Neuronal stem cell (in vitro differentiated cells): Measurements from ENCODE around the gene SAPCD2.

Experiments used
- DNase-seq: peaks from one replicate; pipeline ENCODE4 v3.0.0-alpha.2; 2013; ENCODE audit warnings: low spot score
- H2AFZ ChIP-seq: one replicate; pipeline ENCODE4 v1.6.1; 2013; ENCODE audit warnings: mild to moderate bottlenecking, low read length, inconsistent platforms
- H2AK5ac ChIP-seq: 2 replicates; pipeline ENCODE4 v1.6.1; 2013; ENCODE audit warnings: low read depth, mild to moderate bottlenecking, inconsistent platforms, low read length, moderate library complexity, mixed read lengths
- H2BK120ac ChIP-seq: 2 replicates; pipeline ENCODE4 v1.6.1; 2013; ENCODE audit warnings: low read depth, mild to moderate bottlenecking, inconsistent platforms, low read length, moderate library complexity, mixed read lengths
- H2BK12ac ChIP-seq: one replicate; pipeline ENCODE4 v1.6.1; 2013; ENCODE audit warnings: low read length, inconsistent platforms
- H2BK15ac ChIP-seq: 2 replicates; pipeline ENCODE4 v1.6.1; 2013; ENCODE audit warnings: mild to moderate bottlenecking, low read length, inconsistent platforms, mixed read lengths
- H2BK5ac ChIP-seq: one replicate; pipeline ENCODE4 v1.6.1; 2013; ENCODE audit warnings: inconsistent platforms, mild to moderate bottlenecking, low read length, moderate library complexity
- H3K14ac ChIP-seq: one replicate; pipeline ENCODE4 v1.6.1; 2013; ENCODE audit warnings: low read length, inconsistent platforms
- H3K18ac ChIP-seq: 2 replicates; pipeline ENCODE4 v1.6.1; 2013; ENCODE audit warnings: low read length, inconsistent platforms
- H3K23ac ChIP-seq: 2 replicates; pipeline ENCODE4 v1.6.1; 2013; ENCODE audit warnings: low read depth, mild to moderate bottlenecking, mixed read lengths, low read length, inconsistent platforms; ENCODE audit not compliant: poor library complexity
- H3K27ac ChIP-seq: replicated peaks from 3 replicates; pipeline ENCODE4 v1.5.1; 2013; ENCODE audit warnings: low read length, inconsistent platforms
- H3K27me3 ChIP-seq, 3 experiments: 2 replicates each; pipeline ENCODE4 v1.6.1; 2013; ENCODE audit warnings: low read length in 3 of 3, mild to moderate bottlenecking in 2 of 3, inconsistent platforms in 1 of 3, low read depth in 1 of 3, mixed read lengths in 1 of 3, moderate library complexity in 1 of 3; ENCODE audit not compliant: control insufficient read depth in 3 of 3, insufficient read depth in 3 of 3
- H3K36me3 ChIP-seq, 2 donors: replicated peaks in 1 of 2; 2 replicates each; pipeline ENCODE4 v1.6.1; 2013; ENCODE audit warnings: low read length in 2 of 2; ENCODE audit not compliant: control insufficient read depth in 2 of 2, insufficient read depth in 2 of 2
- H3K4ac ChIP-seq: 2 replicates; pipeline ENCODE4 v1.6.1; 2013; ENCODE audit warnings: inconsistent platforms, mild to moderate bottlenecking, low read length, moderate library complexity
- H3K4me1 ChIP-seq, 2 donors: 1 replicate in 1 of 2; 2 replicates in 1 of 2; pipeline ENCODE4 v1.6.1; 2013; ENCODE audit warnings: low read length in 2 of 2, low read depth in 1 of 2; ENCODE audit not compliant: control insufficient read depth in 2 of 2, insufficient read depth in 1 of 2
- H3K4me2 ChIP-seq: one replicate; pipeline ENCODE4 v1.6.1; 2013; ENCODE audit warnings: mild to moderate bottlenecking, low read length, inconsistent platforms; ENCODE audit not compliant: insufficient read depth, poor library complexity, severe bottlenecking
- H3K4me3 ChIP-seq, 2 donors: 2 replicates each; pipeline ENCODE4 v1.5.1; 2013; ENCODE audit warnings: low read length in 2 of 2, mild to moderate bottlenecking in 2 of 2, inconsistent platforms in 1 of 2, moderate library complexity in 1 of 2
- H3K79me1 ChIP-seq: one replicate; pipeline ENCODE4 v1.6.1; 2013; ENCODE audit warnings: low read depth, mild to moderate bottlenecking, inconsistent platforms, low read length, moderate library complexity
- H3K9ac ChIP-seq: one replicate; pipeline ENCODE4 v1.6.1; 2013; ENCODE audit warnings: mild to moderate bottlenecking, low read depth, low read length, inconsistent platforms; ENCODE audit not compliant: poor library complexity
- H3K9me3 ChIP-seq, 2 donors: replicated peaks in 1 of 2; 2 replicates each; pipeline versions ENCODE3 to v1.6.1; 2013; ENCODE audit warnings: low read length in 2 of 2, mild to moderate bottlenecking in 2 of 2, inconsistent platforms in 1 of 2, low read depth in 1 of 2, mixed read lengths in 1 of 2, moderate library complexity in 1 of 2; ENCODE audit not compliant: control insufficient read depth in 2 of 2, insufficient read depth in 1 of 2
- H4K8ac ChIP-seq: one replicate; pipeline ENCODE4 v1.6.1; 2013; ENCODE audit warnings: low read depth, mild to moderate bottlenecking, inconsistent platforms, low read length, moderate library complexity
- H4K91ac ChIP-seq: one replicate; pipeline ENCODE4 v1.6.1; 2013; ENCODE audit warnings: low read length, low read depth, mild to moderate bottlenecking, inconsistent platforms; ENCODE audit not compliant: poor library complexity
- WGBS, 2 donors: extraction: QIAGEN DNeasy Blood & Tissue Kit; methylation state at CpG; one replicate each; pipeline ENCODE4 v1.1.7; 2013; ENCODE audit warnings: missing lambda C conversion rate in 2 of 2, mixed read lengths in 1 of 2; ENCODE audit not compliant: insufficient read length in 2 of 2, insufficient replicate concordance in 1 of 2; ENCODE audit errors: extremely low coverage in 2 of 2; 5-methylcytosine and 5-hydroxymethylcytosine counted together

SAPCD2 gene

DNA sequence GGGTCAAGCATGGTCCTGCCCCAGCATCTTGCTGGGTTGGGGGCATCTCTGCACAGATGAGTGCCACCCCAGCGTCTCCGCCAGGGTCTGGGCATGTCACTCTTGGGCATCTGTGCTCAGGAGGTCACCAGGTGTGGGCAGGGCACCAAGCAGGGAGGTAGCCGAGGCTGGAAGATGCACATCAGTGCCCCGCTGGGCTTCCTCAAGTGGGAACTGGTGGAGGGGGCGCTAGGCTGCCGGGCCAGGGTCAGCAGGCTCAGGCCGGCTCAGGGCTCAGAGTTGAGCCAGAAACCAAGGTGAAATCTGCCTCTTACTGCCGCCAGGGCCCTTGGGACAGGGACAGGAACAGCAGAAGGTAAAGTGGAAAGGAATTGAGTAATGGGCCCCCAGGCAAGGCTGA is 34.4 kb downstream of the SAPCD2 start:
- Histone ChIP-seq H4K91ac (no peak overlapping the region), H3K9ac (no peak overlapping the region), H3K36me3 (peaks cover 3 to 23% of the 10 kb centered on the region in 2 donors), H3K27ac (no peak overlapping the region), H3K23ac (no peak overlapping the region), H3K9me3 (no peaks in the 10 kb centered on the region), H2BK120ac (no peak overlapping the region), H3K18ac (peak overlapping the region; percentile 50), H2AK5ac (peak overlapping the region; percentile 99), H2BK5ac (peak overlapping the region; percentile 35), H2BK12ac (peak overlapping the region; percentile 1), H3K79me1 (peaks cover 4% of the 10 kb centered on the region), H4K8ac (no peak overlapping the region), H2AFZ (no peak overlapping the region), H3K4me1 (peaks cover 3 to 13% of the 10 kb centered on the region in 2 donors), H3K4me2 (no peak overlapping the region), H3K14ac (no peak overlapping the region), H2BK15ac (no peak overlapping the region), H3K4me3 (no peak overlapping the region), H3K27me3 (no peaks in the 10 kb centered on the region), H3K4ac (peak overlapping the region; percentile 10)
- DNase-seq = no peak
- WGBS, 2 donors = no CpG with 5 or more reads among the region's 8 CpGs

DNA sequence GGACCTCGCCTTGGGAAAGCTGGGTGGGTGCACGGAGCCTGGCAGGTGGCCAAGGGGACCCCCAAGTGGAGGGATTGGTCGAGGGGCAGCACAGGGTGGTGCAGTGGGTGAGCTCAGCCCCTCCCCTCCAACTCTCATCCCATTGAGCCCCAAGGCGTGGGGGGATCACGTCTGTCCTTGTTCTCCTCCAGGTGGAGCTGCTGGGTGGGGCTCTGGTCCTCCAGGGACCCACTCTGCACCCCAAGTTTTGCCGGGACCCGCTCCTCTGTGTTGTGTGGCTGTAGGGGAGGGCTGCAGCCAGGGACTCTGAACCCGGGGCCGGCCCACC is 34.9 kb downstream of the SAPCD2 start:
- peak overlapping the region; percentile 35 for H2BK5ac ChIP-seq
- H3K18ac ChIP-seq = peak overlapping the region; percentile 50
- H4K8ac ChIP-seq = no peak overlapping the region
- no CpG with 5 or more reads among the region's 9 CpGs for WGBS, 2 donors
- H4K91ac ChIP-seq = no peak overlapping the region
- no peak overlapping the region for H3K4me3 ChIP-seq
- H3K4me2 ChIP-seq = no peak overlapping the region
- H3K23ac ChIP-seq = peak overlapping the region; percentile 52
- peaks cover 3 to 9% of the 10 kb centered on the region in 2 donors for H3K4me1 ChIP-seq
- H3K79me1 ChIP-seq = peaks cover 3% of the 10 kb centered on the region
- peak overlapping the region; percentile 6 for H3K4ac ChIP-seq
- no peak overlapping the region for H2BK15ac ChIP-seq
- no peak overlapping the region for H3K14ac ChIP-seq
- H2BK12ac ChIP-seq = peak overlapping the region; percentile 30
- no peak overlapping the region for H3K9ac ChIP-seq
- H3K36me3 ChIP-seq = peaks cover 3 to 23% of the 10 kb centered on the region in 2 donors
- no peak for DNase-seq
- H2AK5ac ChIP-seq = peak overlapping the region; percentile 99
- no peak overlapping the region for H2BK120ac ChIP-seq
- no peak overlapping the region for H2AFZ ChIP-seq
- no peak overlapping the region for H3K27ac ChIP-seq
- no peaks in the 10 kb centered on the region for H3K9me3 ChIP-seq
- no peaks in the 10 kb centered on the region for H3K27me3 ChIP-seq

DNA sequence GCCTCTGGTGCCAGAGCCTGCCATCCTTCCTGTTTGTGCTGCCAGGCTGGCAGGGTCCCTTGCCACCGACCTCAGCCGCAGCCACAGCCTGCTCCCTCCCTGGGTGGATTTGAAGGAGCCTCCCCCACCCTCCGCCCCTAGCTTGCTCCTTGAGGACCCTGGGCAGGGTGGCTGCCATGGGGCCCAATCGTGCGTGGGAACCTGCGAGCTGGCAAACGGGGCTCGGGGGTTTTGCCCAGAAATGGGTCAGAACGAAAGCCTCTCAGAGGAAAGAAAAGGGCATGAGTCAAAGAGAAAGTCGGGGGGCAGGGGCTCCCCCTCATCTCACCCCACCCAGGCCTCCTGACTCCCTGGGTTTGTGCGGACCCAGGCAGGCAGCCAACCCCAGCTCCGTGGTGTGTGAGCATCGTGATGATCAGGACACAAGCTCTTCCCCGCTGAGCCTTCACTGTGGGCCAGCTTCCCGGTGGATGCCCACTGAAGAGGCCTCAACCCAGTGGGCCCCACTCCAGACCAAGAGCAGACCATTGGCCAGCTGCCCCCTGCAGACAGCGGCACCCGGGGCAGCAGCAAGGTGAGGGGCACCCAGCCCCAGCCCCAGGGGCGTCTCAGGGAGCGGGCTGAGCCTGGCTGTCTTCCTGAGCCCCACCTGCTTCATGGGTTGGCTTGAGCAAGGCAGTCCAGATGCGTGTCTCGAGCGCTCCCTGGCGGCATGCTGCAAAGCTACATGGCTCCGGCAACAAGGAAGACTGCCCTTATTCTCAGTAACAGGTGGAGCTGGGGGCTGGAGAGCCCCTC is 35.4 kb downstream of the SAPCD2 start:
- DNase-seq = peak; percentile 76
- peak overlapping the region; percentile 21 for H3K14ac ChIP-seq

DNA sequence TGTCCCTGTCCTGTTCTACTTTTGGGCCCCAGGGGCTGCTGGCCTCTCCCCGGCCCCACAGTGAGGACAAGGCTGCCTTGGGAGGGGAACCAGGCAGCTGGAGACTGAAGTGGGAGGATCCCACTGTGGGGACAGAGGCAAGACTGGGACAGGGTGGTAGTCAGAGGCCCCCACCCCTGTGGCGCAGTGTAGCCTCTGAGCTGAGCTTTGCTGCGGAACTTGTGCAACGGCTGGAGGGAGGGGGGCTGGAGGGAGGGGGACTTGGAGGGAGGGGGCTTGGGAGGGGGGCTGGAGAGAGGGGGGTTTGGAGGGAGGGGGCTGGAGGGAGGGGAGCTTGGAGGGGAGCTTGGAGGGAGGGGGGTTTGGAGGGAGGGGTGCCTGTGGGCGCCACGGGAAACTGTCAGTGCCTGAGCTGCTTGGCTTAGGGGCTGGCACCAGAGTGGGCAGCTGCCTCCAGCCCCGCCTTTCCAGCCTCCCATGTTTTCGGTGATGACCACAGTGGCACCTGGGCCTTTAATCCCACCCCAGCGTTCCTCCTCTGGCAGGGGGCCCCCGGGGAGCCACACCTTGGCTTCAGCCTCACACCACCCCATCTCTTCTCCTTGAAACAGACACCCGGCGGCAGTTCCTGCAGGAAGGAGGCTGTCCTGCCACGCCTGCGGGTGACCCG is 36.2 kb downstream of the SAPCD2 start:
- Histone ChIP-seq H3K9ac (no peak overlapping the region), H3K4me2 (no peak overlapping the region), H2AFZ (no peak overlapping the region), H3K4ac (no peak overlapping the region), H3K14ac (peak overlapping the region; percentile 39), H3K18ac (peak overlapping the region; percentile 94), H3K4me3 (no peak overlapping the region), H3K79me1 (peaks cover 3% of the 10 kb centered on the region), H2AK5ac (peak overlapping the region; percentile 99), H3K23ac (peak overlapping the region; percentile 55), H3K36me3 (peaks cover 0 to 14% of the 10 kb centered on the region in 2 donors), H2BK15ac (peak overlapping the region; percentile 89), H4K91ac (no peak overlapping the region), H3K27me3 (peaks cover 0 to 1% (median 0%) of the 10 kb centered on the region in 3 experiments), H3K27ac (no peak overlapping the region), H2BK5ac (no peak overlapping the region), H3K9me3 (no peaks in the 10 kb centered on the region), H2BK12ac (peak overlapping the region; percentile 59), H3K4me1 (peaks cover 4 to 8% of the 10 kb centered on the region in 2 donors), H2BK120ac (peak overlapping the region; percentile 89), H4K8ac (no peak overlapping the region)
- no CpG with 5 or more reads among the region's 15 CpGs for WGBS, 2 donors
- DNase-seq = no peak

More for the DNA sequence above, 35.4 kb downstream of the SAPCD2 start:
- Histone ChIP-seq H3K23ac (peak overlapping the region; percentile 55), H2BK12ac (peak overlapping the region; percentile 90), H3K4ac (peak overlapping the region; percentile 6), H3K4me1 (peaks cover 3 to 6% of the 10 kb centered on the region in 2 donors), H2BK15ac (peak overlapping the region; percentile 89), H2BK120ac (peak overlapping the region; percentile 89), H4K91ac (no peak overlapping the region), H3K9ac (no peak overlapping the region), H3K4me2 (no peak overlapping the region), H3K27ac (no peak overlapping the region), H4K8ac (no peak overlapping the region), H3K79me1 (peaks cover 3% of the 10 kb centered on the region), H2AFZ (no peak overlapping the region), H3K27me3 (no peaks in the 10 kb centered on the region), H3K4me3 (no peak overlapping the region), H2AK5ac (peak overlapping the region; percentile 99), H3K18ac (peak overlapping the region; percentile 94), H2BK5ac (peak overlapping the region; percentile 35), H3K9me3 (no peaks in the 10 kb centered on the region), H3K36me3 (peaks cover 3 to 22% of the 10 kb centered on the region in 2 donors)
- WGBS, 2 donors = no CpG with 5 or more reads among the region's 24 CpGs
